ENCODE results near the gene SMURF1.

GRCh38 chr7:99097730-99098129, 46.2 kb downstream of the SMURF1 start:
- TF ChIP-seq CTCF (IDR thresholded peaks at IDR 0.05) (no peak), POLR2A (IDR thresholded peaks at IDR 0.05) (no peak), EP300 (IDR thresholded peaks at IDR 0.05) (no peak)
